WERI-Rb-1 (cell line): Measurements from ENCODE around the gene ZNF71.

Experiments used
- DNase-seq: peaks from one replicate; pipeline ENCODE4 v3.0.0-alpha.2; 2020
- H3K27ac ChIP-seq: fragments of 250-450 bp; sonication (Bioruptor Pico); 2 replicates; pipeline ENCODE4 v1.5.1; 2020; ENCODE audit warnings: mild to moderate bottlenecking, moderate library complexity
- H3K27me3 ChIP-seq: fragments of 250-450 bp; sonication (Bioruptor Pico); 2 replicates; pipeline ENCODE4 v1.5.1; 2021; ENCODE audit warnings: mild to moderate bottlenecking, low read depth, moderate library complexity; ENCODE audit not compliant: insufficient read depth, severe bottlenecking
- H3K36me3 ChIP-seq: fragments of 250-450 bp; sonication (Bioruptor Pico); 2 replicates; pipeline ENCODE4 v1.5.1; 2020; ENCODE audit warnings: mild to moderate bottlenecking, moderate library complexity
- H3K4me3 ChIP-seq: 2 replicates; pipeline ENCODE4 v1.5.1; 2011; ENCODE audit warnings: low read depth, mild to moderate bottlenecking, control low read depth, low read length
- H3K9me3 ChIP-seq: fragments of 250-450 bp; sonication (Bioruptor Pico); 2 replicates; pipeline ENCODE4 v1.5.1; 2021; ENCODE audit warnings: mild to moderate bottlenecking, moderate library complexity; ENCODE audit not compliant: severe bottlenecking
- CTCF ChIP-seq: IDR thresholded peaks from 2 replicates; pipeline ENCODE4 v1.5.1; 2011; ENCODE audit warnings: low read depth, mild to moderate bottlenecking, control low read depth, inconsistent platforms, low read length

The ZNF71 gene

DNA sequence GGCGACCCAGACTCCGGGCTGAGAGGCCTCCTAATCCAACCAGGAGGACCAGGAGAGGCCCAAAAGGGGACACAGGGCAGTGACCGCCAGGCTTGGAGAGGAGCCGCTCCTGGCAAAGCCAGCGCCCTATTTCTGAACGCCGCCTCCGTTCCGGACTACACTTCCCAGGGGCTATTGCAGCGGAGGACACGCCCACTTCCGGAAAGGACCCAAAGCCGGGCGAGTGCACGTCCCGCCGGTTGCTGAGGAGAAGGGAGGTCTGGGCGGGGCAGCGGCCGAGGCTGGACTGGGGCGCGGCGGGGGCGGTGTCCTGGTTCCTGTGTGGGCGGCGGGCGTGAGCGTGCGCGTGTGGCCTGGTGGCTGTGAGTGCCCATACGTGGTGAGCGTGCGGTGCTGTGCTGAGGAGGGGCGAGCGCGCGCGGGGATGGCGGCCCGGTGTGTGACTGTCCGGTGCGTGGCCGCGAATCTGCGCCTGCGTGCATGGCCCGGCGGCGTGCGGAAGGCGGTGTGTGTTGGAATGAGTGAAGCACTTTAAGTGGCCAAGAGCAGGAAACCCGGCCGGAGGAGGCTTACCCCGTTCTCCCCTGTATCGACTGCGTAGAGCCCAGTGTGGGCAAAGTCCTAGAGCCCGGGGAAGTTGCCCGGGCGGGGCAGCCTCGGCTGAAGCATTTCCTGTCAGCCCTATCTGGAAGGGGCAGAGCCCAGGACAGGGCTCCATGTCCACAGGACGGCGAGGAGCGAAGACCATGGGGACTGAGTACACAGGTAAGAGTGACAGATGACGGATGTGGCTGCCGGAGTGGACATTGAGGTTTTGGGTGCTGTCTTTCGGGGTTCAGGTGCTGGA, 27.6 kb upstream of the ZNF71 start, which contains the start of gene ZNF470:
ZNF470 (plus strand) TSS at position 195 of the 847 bp plus-strand sequence. CDS start 2,844 bp downstream, outside the sequence.
- Histone ChIP-seq H3K27ac (peak within 1 kb of the TSS; percentile 42), H3K27me3 (no peaks in the 10 kb centered on the region), H3K9me3 (peaks cover 21% of the 10 kb centered on the region), H3K4me3 (peak within 1 kb of the TSS; percentile 94), H3K36me3 (peaks cover 30% of the 10 kb centered on the region)
- TF ChIP-seq CTCF: no peak
- DNase-seq: peak; percentile 96

DNA sequence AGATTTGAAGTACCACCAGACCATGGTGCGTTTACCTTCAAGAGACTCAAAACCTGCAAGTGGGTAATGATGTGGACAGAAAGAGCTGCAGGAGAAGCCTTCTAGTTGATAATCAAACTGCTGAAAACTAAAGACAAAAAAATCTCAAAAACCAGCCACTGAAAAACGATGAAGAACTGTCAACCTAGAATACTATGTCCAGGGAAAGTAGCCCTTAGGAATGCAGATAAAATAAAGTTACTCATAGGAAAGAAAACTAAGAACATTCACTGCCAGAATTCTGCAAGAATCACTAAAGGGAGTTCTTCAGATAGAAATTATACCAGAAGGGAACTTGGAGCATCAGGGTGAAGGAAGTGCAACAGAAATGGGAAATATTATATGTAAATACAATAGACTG, 22.5 kb upstream of the ZNF71 start:
- peaks cover 30% of the 10 kb centered on the region for H3K9me3 ChIP-seq
- DNase-seq: no peak
- H3K36me3 ChIP-seq: peaks cover 68% of the 10 kb centered on the region

GRCh38 chr19:56573914-56574313, 21.2 kb upstream of the ZNF71 start:
- Histone ChIP-seq H3K27me3 (no peaks in the 10 kb centered on the region), H3K4me3 (no peak overlapping the region), H3K9me3 (peaks cover 39% of the 10 kb centered on the region), H3K27ac (no peak overlapping the region), H3K36me3 (peaks cover 69% of the 10 kb centered on the region)
- DNase-seq: no peak
- no peak for TF ChIP-seq CTCF

More for the DNA sequence above, 22.5 kb upstream of the ZNF71 start:
- TF ChIP-seq CTCF: no peak
- Histone ChIP-seq H3K27me3 (no peaks in the 10 kb centered on the region), H3K4me3 (no peak overlapping the region), H3K27ac (no peak overlapping the region)

DNA sequence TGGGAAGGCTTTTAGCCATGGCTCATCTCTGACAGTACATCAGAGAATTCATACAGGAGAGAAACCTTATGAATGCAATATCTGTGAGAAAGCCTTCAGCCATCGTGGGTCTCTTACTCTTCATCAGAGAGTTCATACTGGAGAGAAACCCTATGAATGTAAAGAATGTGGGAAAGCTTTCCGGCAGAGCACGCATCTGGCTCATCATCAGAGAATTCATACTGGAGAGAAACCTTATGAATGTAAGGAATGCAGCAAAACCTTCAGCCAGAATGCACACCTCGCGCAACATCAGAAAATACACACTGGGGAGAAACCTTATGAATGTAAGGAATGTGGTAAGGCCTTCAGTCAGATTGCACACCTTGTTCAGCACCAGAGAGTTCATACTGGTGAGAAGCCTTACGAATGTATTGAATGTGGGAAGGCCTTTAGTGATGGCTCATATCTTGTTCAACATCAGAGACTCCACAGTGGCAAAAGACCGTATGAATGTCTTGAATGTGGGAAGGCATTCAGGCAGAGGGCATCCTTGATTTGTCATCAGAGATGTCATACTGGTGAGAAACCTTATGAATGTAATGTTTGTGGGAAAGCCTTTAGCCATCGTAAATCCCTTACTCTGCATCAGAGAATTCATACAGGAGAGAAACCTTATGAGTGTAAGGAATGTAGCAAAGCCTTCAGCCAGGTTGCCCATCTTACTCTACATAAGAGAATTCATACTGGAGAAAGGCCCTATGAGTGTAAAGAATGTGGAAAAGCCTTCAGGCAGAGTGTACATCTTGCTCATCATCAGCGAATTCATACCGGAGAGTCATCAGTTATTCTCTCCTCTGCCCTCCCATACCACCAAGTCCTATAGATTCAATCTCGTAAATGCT, 17.1 kb upstream of the ZNF71 start:
- H3K4me3 ChIP-seq: no peak overlapping the region
- no peak overlapping the region for H3K27ac ChIP-seq
- peaks cover 43% of the 10 kb centered on the region for H3K36me3 ChIP-seq
- H3K27me3 ChIP-seq: no peaks in the 10 kb centered on the region
- no peak for DNase-seq
- TF ChIP-seq CTCF: no peak
- peaks cover 48% of the 10 kb centered on the region for H3K9me3 ChIP-seq

DNA sequence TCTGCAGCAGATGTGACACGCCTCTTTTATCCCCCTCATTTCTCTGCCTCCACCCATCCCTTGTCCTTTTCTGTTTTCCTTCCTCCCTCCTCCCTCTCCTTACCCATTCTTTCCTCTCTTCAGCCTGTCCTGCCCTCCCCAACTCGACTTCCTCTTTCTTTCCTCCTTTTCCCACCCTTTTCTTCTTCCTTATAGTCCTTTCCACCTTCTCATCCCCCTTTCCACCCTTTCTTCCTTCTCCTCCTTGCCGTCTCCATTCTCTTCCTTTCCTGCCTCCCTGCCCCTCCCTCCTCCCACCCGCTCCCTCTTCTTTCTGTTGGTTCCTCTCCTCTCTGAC, 688 bp upstream of the ZNF71 start:
- TF ChIP-seq CTCF: no peak

More for the DNA sequence above, 688 bp upstream of the ZNF71 start:
- Histone ChIP-seq H3K27me3 (no peaks in the 10 kb centered on the region), H3K27ac (no peak overlapping the region), H3K36me3 (peaks cover 24% of the 10 kb centered on the region), H3K4me3 (no peak overlapping the region), H3K9me3 (peaks cover 3% of the 10 kb centered on the region)
- no peak for DNase-seq
